Spleen (tissue), 7 donors: ENCODE data around the gene NPAS2.

Experiments used
- CTCF ChIP-seq, 11 experiments: fragments of 200-600 bp in 7 of 11; fragments of 450-650 bp in 4 of 11; sonication (generic) in 4 of 11; IDR thresholded peaks in 8 of 11; conservative IDR thresholded peaks in 3 of 11; 1 replicate in 7 of 11; 2 replicates in 4 of 11; pipeline versions ENCODE4 v1.4.0 to v1.8.0; 2016 to 2021; ENCODE audit warnings: antibody characterized with exemption in 11 of 11, inconsistent platforms in 4 of 11, mild to moderate bottlenecking in 1 of 11
- POLR2A ChIP-seq, 3 donors: fragments of 450-650 bp; IDR thresholded peaks; one replicate each; pipeline ENCODE4 v1.5.1; 2017; ENCODE audit warnings: antibody characterized with exemption in 3 of 3, mild to moderate bottlenecking in 1 of 3
- POLR2AphosphoS5 ChIP-seq, 3 donors: sonication (generic); formaldehyde crosslinking; IDR thresholded peaks; one replicate each; pipeline ENCODE4 v1.5.1; 2017; ENCODE audit warnings: antibody characterized with exemption in 3 of 3
- donor health status: DM: no; HTN: no; CAD: no; lungs with moderate emphysema.
- donor health status: DM: no; HTN: no; CAD: no.
- donor health status: DM: no; HTN: no; CAD: no.

GRCh38 chr2:100939445-100939844 is 119.5 kb downstream of the NPAS2 start:
- TF ChIP-seq CTCF (IDR thresholded peaks at IDR 0.05 in 8 of 11, conservative IDR thresholded peaks at IDR 0.05 in 3 of 11): no peak
- TF ChIP-seq POLR2A (IDR thresholded peaks at IDR 0.05): no peak
- TF ChIP-seq POLR2AphosphoS5 (IDR thresholded peaks at IDR 0.05): no peak
